Retinal pigment epithelial cell (primary cell): ENCODE results near the gene BIK.
"Not testable (repeated sequence)": the region's sequence is repeated elsewhere in the genome, so short reads cannot be mapped to it uniquely, and the experiment has no call there.

ENCODE experiments used
- DNase-seq: peaks from one replicate; pipeline ENCODE4 v3.0.0-alpha.2; 2010; ENCODE audit warnings: low read depth
- H3K4me3 ChIP-seq: 2 replicates; pipeline ENCODE4 v1.5.1; 2011; ENCODE audit warnings: mild to moderate bottlenecking, low read length, control low read depth, moderate library complexity
- CTCF ChIP-seq: conservative IDR thresholded peaks from 2 replicates; pipeline ENCODE4 v1.5.1; 2011; ENCODE audit warnings: low read depth, low read length, control low read depth, inconsistent platforms

BIK gene

DNA sequence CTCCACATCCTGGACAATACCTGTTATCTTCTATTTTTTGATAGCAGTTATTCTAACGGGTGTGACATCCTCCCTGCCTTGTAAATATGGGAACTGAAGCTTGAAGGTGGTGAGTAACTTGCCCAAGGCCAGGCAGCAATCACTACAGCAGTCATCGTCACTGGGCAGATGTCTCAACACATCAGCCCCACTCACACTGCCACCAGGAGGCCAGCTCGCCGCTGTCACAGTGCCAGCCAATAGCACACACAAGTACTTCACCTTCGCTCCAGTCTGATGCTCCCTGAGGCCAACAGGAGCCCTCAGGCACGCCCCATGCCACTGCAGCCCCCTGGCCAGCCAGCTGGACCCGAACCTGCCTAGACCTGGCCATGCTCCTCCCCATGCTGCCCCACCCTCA, 16.5 kb upstream of the BIK start:
- no peak overlapping the region for H3K4me3 ChIP-seq
- TF ChIP-seq CTCF: no peak
- no peak for DNase-seq

DNA sequence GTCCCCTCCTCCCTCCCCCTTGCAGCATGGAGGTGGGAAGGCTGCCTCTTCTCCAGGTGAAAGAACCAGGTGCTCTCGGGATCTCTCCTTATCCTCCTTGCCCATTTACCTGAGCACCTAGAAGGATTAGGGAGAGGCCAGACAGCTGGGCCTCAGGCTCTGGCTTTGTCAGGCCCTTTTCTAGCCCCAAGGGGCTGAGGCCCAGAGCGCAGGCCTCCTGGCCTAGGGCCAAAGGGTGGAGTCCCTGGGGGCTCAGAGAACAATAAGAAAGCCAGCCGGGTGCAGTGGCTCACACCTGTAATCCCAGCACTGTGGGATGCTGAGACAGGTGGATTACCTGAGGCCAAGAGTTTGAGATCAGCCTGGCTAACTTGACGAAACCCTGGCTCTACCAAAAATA, 16.0 kb upstream of the BIK start:
- DNase-seq: no peak
- H3K4me3 ChIP-seq: no peak overlapping the region
- no peak for TF ChIP-seq CTCF

DNA sequence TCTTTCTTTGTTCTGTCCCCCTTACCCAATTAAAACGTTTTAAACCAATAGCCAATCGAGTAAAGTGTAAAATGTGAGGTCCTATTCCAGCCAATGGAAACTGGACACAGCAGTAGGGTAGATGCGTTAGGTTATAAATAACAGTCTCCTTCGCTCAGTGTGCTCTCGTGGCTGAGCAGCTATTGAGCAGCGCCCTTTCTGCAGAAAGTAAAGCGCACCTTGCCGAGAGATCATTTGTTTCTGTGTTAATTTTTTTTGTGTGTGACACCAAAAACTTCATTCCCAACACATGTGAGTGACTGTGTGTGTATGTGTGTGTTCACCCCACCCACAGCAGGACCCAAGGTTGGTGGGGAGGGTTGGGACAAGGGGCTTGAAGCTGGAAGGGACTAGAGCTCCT, 14.1 kb upstream of the BIK start:
- H3K4me3 ChIP-seq: no peak overlapping the region
- no peak for DNase-seq
- no peak for TF ChIP-seq CTCF

DNA sequence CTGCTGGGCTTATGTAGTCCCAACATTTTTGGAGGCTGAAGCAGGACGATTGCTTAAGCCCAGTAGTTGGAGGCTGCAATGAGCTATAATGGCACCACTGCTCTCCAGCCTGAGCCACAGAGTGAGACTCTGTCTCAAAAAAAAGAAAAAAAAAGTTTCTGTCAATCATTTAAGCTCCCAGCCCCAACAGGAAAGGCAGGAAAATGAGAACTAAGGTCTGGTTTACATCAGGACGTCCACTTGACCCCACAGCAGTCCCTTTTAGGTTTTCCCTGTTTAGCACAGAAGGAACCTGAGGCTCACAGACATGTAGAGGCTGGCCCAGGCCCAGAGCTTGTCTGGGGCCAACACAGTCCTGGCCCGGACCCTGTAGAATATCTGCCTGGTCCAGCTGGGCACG, 12.2 kb upstream of the BIK start:
- no peak for DNase-seq
- no peak for TF ChIP-seq CTCF

GRCh38 chr22:43099095-43099494, 11.5 kb upstream of the BIK start:
- H3K4me3 ChIP-seq: no peak overlapping the region
- no peak for TF ChIP-seq CTCF
- no peak for DNase-seq

More for the DNA sequence above, 12.2 kb upstream of the BIK start:
- no peak overlapping the region for H3K4me3 ChIP-seq

DNA sequence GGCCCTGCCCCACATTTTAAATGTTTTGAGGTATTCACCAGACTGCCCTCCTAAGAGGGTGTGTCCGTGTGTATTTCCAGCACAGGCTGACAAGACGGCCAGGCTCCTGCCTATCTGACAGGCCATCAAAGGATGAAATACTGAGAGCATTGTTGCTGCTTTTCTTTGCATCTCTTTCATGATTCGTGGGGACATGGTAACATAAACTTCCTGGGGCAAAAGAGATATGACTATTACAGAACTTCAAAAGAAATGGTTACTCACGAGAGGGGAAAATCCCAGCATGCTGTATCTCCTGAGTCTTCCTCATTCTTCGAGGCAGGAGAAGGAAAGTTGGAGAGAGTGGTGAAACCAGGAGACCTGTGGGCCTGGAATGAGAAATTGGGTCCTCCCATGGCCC, 10.3 kb upstream of the BIK start:
- no peak overlapping the region for H3K4me3 ChIP-seq
- no peak for TF ChIP-seq CTCF
- no peak for DNase-seq

DNA sequence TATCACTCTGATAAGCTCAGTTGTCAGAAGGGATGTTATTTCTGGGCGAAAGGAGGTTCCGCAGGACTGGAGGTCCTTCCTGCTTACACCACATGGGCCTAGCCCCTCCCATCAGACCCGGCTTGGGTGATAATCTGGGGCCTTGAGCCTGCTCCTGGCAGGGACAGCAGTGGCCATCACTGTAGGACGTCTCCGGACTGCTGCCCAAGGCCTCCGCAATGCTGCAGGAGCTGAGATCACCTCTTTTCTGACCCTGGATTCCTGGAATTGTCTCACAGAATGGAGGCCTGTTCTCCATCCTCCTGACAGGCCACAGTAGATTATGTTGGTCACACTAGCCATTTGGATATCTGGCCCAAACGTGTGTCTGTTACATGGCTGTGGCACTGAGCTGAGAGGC, 9.2 kb upstream of the BIK start:
- DNase-seq: no peak
- no peak for TF ChIP-seq CTCF
- H3K4me3 ChIP-seq: no peak overlapping the region

DNA sequence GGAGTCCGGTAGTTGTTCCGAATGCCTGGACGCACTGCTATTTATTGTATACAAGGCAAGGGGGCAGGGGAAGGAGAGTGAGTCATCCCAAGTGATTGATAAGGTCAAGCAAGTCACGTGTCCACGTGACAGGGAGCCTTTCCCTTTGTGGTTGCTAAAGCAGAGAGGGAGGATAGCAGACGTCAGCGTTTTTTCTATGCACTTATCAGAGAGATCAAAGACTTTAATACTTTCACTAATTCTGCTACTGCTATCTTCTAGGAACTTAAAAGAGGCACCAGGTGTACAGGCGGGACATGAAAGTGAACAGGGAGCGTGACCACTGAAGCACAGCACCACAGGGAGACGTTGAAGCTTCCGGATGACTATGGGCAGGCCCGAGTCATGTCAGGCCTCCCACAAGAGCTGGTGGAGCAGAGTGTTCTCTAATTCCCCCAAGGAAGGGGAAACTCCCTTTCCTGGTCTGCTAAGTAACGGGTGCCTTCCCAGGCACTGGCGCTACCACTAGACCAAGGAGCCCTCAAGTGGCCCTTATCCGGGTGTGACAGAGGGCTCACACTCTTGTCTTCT, 6.4 kb upstream of the BIK start:
- not testable (repeated sequence) for H3K4me3 ChIP-seq, DNase-seq

- DNase-seq, H3K4me3 ChIP-seq: not testable (repeated sequence)
These were observed 5.6 kb upstream of the BIK start for GRCh38 chr22:43104950-43105349.
